HG03139 (cell line): ENCODE results near the gene LBX2.
"Not testable (repeated sequence)": the region's sequence is repeated elsewhere in the genome, so short reads cannot be mapped to it uniquely, and the experiment has no call there.

Experiments
- ATAC-seq: cut with Tn5 transposase; IDR thresholded peaks from one replicate; pipeline ENCODE4 v1.9.1; 2021; ENCODE audit not compliant: unreplicated experiment

Gene LBX2

DNA sequence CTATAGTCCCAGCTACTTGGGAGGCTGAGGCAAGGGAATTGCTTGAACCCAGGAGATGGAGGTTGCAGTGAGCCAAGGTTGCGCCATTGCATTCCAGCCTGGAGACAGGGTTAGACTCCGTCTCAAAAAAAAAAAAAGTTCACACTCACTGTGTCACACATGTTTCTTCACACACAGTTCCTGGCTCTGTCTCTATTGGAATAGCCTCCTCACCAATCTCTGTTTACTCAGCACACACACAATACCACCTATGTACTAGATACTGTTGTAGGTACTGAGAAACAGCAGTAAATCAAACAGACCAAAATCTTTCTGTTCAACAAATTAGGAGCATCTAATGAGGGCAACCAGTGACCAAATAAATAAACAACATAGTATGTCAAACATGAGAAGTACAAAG lies 13.3 kb downstream of the LBX2 start:
- no peak for ATAC-seq

DNA sequence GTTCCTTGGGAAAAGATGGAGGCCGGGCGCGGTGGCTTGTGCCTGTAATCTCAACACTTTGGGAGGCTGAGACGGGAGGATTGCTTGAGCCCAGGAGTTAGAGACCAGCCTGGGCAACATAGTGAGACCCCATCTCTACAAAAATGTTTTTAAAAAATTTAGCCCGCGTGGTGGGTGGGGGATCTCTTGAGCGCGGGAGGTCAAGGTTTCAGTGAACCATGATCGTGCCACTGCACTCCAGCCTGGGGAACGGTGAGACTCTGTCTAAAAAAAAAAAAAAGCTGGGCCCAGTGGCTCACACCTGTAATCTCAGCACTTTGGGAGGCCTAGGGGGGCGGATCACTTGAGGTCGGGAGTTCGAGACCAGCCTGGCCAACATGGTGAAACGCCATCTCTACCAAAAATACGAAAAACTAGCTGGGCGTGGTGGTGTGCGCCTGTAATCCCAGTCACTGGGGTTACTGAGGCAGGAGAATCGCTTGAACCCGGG lies 15.7 kb downstream of the LBX2 start:
- not testable (repeated sequence) for ATAC-seq

DNA sequence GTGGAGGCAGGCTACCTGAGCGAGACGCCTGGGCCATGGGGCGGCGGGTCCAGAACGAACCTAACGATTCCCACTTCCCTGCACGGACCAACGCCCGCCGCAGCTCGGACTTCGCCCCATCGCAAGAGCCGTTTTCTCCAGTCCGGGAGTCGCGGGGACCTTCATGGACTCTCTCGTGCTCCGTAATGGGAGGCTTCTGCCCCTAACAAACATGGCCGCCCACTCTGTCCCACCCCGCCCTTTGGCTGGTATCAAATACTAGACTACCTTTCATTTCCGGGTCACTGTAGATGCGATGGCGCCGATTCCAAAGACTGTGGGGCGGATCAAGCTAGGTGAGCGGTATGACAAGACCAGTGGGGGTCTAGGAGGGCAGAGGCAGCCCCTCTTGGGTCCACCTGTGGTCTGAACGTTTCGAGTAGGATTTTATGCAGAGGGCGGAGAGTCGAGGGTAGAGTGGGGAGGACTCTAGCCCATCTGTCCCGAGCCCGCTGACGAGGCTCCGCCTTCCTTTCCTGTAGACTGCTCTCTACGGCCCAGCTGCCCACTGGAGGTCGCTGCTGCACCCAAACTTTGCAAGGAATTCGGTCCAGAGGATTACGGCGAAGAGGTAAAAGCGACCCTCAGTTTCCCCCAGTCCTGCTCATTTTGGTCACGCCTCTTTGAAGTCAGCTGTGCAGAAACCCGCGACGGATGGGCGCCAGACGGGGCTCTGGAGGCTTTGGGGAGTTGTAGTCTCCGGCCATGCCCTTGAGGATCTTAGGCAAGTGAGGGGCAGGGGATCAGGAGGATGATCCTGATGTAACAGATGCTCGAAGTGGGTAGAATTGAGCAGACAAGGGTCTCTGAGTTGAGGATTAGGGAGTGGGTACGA lies 16.4 kb downstream of the LBX2 start, which contains the start of the genes CCDC142 and TTC31:
Gene CCDC142, minus strand, starts transcription at position 198 of the 874 bp plus-strand sequence. Its CDS starts 161 bp downstream, at position 37.
Gene TTC31, plus strand, starts transcription at position 281 of the 874 bp plus-strand sequence. Its CDS starts 15 bp downstream, at position 296.
- ATAC-seq, result peak; percentile 80

DNA sequence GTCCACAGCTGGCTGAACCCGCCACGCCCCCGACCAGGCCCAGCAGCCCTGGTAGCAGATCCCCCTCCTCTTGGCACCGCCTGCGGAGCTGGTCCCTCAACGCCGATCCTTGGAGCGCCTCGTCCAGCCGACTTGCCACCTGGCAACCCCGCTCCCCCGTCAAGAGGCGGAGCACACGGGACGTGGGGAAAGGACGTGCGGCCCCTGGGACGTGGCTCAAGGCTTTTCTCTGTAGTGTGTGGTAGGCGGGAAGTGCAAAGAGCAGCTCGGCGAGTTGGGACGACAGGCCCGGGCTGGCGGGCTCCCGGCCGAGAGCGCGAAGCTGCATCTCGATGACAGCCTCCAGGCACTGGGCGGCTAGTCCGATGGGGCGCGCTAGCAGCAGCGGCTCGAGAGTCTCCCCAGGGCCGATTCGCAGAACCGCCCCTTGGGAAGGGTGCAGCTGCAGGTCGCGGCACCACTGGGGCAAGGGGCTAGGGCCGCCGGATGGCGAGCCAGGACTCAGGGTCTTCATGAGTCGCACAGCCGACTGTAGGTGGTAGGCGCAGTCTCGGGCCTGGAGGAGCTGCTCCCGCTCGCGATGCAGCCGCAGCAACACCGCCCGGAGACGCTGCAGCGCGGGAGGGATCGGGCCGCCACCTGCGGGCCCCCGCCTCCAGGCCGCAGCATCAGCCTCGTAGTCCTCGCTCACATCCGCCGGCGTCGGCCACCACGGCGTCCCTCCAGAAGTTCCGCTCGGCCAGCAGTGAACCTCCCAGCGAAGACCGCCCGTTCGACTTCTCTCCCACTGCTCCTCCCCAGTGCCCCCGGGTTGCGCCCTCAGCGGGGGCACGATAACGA lies 17.2 kb downstream of the LBX2 start:
- peak; percentile 34 for ATAC-seq

DNA sequence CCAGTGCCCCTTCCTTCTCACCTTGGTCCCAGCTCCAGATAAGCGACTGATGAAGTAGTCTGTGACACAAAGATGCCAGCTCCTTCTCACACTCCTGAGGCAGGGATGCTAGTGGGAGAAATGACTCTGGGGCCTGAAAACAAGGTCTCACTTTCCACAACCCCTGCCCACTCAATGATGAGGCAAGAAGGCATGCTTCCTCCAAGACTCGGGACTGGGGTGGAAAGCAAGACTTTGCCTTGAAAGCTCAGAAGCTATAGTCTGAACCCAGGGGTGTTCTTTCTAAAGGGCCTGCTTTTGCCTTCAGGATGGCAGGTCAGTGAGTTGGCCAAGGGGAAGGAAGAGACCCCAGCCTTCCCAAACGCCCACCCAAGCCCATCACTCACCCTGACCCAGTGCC lies 18.0 kb downstream of the LBX2 start:
- ATAC-seq, result no peak

DNA sequence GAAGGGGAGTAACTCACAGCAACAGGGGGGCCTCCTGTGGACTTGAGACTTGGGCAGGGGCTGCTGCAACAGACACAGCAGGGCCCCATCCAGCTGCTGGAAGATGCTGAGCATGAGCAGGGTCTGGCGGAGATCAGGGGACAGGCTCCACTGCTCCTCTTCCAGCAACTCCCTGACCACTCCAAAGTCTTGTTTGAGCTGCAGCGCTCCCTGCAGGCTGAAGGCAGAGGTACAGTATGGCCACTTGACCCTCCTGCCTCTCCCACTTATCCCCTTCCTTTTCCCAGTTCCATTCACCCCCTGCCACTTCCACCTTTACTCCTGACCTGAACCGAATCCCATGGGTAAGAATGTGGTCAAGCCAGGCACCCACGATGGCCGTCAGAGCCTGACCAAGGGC lies 24.5 kb downstream of the LBX2 start:
- no peak for ATAC-seq

DNA sequence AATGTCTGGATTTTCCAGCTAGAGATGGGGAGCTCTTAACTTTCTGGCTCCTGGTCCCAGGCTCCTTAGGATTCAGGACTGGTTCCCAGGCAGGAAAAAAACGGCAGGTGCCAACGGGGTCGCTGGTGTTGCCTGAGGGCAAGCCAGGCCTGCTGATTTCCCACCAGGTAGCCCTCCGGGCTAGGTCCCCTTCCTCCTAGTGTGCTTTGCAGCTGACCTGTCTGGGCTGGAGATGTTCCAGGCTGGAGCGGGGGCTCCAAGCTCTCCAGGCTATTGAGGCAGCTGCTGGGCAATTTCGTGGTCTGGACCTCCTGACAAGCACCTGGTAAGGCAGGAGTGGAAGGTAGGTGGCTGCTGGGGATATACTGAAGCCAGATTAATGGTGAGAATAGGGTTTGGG lies 24.9 kb downstream of the LBX2 start:
- no peak for ATAC-seq

DNA sequence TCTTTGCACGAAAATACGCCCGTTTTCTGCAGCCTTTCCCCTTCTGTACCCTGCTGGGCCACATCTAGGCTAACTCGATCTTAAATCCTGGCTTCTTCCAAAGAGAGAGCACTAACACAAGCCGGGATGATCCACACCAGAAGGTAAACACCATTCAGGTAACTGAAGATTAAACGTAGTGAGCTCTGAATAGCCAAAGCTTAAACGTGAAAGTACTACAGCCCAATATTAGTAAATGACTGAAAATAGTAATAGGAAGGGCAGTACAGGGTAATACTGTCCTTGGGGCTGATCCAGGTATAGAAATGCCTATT lies 26.5 kb downstream of the LBX2 start:
- ATAC-seq, result no peak

DNA sequence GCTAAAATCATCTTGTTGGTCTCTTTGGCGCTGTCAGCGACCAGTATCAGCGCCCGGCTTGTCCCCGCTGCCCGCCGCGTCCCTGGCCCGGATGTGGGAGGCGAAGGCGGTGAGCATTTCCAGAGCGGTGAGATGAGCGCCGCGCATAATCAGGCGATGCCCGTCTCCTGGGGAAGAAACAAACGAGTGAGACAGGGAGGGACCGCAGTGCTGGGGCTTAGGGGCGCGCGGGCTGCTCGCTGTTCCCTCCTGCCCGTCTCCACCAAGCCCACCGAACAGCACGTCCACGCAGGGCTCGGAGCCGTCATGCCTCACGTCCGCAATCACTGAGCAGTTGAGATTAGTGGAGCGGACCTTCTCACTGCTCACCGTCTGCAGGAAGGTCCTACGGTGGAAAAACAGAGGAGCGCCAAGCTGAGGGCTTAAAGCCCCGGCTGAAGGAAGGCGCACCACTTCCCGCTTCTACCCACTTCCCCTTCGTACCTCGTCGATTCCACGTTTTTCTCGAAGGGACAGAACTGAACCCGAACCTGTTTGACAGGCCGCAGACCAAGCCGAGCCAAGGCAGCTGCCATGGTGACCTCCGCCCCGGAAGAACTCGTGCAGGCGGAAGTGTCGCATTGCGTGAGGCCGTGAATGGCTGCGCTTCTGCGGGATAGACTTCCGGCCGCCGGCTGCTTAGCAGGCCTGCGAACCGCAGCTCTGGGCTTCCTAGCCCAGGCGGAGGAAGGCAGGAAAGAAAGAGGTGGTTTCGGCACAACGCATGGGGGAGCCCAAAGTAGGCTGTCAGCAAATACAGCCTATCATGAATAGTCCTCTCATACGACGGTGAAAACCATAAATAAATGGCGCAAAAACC lies 27.1 kb downstream of the LBX2 start, which contains the start of gene MRPL53:
Gene MRPL53, minus strand, starts transcription at position 595 of the 859 bp plus-strand sequence. Its CDS starts 20 bp downstream, at position 575.
- ATAC-seq, result peak; percentile 86

DNA sequence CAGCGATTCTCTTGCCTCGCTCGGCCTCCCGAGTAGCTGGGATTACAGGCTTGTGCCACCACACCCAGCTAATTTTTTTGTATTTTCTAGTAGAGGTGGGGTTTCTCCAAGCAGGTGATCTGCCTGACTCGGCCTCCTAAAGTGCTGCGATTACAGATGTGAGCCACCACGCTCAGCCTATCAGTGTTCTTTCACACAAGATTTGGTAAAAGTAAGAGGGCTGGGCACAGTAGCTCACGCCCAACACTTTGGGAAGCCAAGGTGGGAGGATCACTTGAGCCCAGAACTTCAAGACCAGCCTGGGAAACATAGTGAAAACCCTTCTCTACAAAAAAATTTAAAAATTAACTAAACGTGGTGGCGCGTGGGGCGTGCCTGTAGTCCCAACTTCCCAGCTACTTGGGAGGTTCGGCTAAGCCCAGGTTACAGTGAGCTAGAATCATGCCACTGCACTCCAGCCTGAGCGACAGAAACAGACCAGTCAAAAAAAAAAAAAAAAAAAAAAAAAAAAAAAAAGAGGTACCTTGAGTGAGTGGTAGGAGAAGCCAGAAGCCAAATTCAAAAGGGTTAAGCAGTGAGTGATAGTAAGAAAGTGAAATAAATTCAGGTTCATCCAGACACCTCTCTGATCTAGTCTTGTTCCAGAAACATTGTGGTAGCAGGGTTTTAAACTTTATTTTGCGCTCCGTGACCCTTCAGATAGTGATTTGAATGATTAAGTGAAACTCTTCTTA lies 27.9 kb downstream of the LBX2 start:
- no peak for ATAC-seq

DNA sequence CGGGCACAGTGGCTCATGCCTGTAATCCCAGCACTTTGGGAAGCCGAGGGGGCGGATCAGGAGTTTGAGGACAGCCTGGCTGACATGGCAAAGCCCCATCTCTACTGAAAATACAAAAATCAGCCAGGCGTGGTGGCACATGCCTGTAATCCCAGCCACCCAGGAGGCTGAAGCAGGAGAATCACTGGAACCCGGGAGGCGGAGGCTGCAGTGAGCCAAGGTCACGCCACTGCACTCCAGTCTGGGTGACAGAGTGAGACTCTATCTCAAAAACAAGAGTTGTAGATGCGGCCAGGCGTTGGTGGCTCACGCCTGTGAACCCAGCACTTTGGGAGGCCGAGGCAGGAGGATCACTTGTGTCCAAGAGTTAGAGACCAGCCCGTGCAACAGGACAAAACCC lies 28.7 kb downstream of the LBX2 start:
- not testable (repeated sequence) for ATAC-seq

DNA sequence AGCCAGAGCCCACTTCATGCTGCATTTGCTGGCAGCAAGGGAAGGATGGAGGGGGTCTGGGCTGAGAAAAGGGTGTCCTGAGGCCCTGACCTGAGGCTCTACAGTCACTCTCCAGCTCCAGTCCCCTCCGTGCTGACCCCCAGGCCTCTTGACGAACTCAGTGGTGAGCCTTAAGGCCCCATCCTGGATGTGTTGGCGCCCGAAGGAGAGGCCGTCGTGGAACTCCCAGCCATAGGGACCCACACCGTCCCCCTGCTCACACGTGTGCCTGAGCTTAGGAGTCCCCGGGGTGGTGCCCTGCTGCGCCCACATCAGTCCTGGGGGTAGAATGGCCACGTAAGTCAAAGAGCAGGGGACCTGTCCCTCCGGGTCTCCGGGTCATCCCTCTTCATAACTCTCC lies 35.0 kb downstream of the LBX2 start:
- ATAC-seq, result no peak

DNA sequence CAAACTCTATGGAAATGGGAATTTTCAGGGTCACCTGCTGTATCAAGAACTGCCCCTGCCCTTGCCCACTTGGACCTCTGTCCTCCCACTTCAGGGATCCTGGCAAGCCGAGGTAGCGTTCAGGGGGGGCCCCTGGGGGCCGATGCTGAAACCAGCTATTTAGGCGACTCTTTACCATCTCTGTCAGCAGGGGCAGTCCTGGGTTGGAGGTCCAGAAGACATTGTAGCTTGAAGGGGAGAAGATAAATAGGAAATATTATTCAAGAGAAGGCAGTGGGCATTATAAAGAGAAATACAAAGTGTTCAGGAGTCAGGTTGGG lies 36.7 kb downstream of the LBX2 start:
- no peak for ATAC-seq

DNA sequence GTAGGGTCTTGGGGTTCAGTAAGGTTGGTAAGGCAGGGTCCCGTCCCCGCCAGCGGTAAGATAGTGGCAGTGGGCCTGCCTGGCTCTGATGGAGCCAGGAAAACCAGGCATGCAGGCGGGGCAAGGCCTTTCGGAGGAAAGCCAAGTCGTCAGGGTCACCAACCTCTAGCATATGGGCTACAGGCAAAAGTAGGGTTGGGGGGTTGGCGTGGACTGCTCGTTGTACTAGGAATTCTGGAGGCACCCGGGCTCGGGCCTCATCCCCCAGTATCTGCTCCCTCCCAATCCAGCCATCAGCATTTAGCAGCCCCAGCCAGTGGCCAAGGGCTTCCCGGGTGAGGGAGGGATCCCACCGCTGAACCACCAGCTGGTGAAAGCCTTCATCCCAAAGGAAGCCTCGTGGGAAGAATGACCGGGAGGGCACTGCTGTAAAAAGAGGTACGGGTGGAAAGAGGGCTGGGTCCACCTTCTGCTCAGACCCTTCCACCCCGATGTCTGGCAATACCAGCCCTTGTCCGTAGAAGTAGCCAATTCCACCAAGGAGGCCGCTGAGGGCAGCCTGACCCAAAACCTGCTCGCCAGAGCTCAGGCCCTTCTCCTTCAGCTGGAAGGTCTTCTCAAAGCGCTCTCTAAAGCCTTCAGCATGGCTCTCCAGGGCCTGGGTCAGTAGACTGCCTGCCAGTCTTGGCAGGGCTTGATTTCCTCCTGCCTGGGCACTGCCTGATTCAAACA lies 37.2 kb downstream of the LBX2 start:
- ATAC-seq, result no peak

DNA sequence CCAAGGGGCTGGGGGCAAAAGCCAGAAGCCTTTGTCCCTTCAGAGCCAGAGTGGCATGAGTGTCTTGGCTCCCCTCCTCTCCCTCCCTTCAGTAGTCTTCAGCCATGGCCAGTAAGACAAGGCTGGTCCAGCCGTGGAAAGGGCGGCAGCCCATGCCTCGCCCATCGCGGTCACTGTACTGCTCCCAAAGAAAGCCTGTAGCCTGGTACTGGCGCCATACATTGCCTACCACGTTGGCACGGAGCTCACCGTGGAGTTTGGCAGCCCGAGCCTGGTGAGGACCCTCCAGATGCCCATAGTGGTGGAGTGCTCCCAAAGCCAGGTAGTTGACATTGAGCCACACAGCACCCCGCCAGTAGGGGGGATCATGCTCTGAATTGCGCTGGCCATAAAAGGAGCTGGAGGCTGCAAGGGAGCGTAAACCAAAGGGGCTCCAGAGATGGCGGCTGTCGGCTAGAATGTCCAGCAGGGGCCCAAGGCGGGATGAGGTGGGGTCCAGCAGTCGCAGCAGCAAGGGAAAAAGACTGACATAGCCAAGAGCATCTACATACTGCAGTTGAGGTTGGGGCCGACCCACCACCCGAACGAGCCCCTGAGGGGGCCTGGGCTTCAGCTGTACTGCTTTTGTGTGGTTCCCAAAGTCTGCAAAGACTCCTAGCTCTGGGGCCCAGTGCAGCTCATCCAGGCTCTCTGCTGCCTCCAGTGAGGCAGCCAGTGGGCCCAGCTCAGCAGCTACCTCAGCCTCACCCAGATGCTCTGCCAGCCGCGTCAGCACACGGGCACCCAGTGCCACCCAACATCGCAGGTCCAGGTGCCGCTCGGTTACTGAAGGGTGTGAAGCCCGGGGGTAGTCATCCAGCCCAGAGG lies 38.0 kb downstream of the LBX2 start:
- ATAC-seq, result no peak

DNA sequence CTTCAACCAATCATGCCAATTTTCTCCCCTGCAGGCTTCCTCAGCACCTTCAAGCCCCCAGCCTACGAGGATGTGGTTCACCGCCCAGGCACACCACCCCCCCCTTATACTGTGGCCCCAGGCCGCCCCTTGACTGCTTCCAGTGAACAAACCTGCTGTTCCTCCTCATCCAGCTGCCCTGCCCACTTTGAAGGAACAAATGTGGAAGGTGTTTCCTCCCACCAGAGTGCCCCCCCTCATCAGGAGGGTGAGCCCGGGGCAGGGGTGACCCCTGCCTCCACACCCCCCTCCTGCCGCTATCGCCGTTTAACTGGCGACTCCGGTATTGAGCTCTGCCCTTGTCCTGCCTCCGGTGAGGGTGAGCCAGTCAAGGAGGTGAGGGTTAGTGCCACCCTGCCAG lies 39.2 kb downstream of the LBX2 start:
- not testable (repeated sequence) for ATAC-seq

DNA sequence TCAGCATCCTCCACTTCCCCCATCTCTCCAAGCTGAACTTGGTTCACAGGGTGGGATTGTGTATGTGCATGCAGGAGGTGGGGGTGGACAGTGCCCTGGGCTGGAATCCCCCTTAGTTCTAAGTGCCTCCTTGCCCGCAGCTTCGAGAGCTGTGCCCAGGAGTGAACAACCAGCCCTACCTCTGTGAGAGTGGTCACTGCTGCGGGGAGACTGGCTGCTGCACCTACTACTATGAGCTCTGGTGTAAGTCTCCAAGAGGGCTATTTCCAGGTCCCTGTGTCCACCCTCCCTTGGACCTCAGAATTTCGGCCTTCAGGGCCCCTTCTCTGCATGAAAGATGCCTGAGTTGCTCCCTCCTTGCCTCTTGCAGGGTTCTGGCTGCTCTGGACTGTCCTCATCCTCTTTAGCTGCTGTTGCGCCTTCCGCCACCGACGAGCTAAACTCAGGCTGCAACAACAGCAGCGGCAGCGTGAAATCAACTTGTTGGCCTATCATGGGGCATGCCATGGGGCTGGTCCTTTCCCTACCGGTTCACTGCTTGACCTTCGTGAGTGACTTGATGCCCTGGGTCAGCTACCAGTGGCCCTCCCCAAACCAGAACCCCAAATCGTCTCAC lies 39.8 kb downstream of the LBX2 start:
- not testable (repeated sequence) for ATAC-seq

DNA sequence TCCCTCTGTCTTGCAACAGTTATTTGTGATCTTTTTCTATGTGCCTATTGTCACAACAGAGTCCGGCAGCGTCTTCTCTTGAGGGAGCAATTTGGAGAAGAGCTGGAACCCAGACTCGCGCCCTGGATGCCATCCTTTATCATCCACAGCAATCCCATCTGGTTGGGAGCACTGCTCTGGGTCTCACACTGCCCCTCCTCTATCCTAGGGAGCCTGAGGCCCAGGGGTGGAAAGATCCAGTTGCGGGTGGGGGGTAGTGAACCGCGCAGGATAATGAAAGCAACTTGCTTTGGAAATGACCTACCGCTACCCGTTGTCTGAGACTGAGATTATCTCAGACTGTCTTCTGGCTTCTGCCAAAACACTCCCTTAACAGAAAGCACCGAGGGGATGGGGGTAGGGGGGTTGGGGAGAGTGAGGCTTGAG lies 40.5 kb downstream of the LBX2 start:
- no peak for ATAC-seq
